Epithelial cell of umbilical artery (primary cell): ENCODE data around the gene RBPJL. TPM values are rescaled to one million over a fixed set of nuclear protein-coding genes. Genes with fewer than 3 reads are reported as not detected.

Experiments
- total RNA-seq: library from RNA; depleted of rRNA; stranded (reverse); fragments of >200 nt; gene quantifications from 2 replicates; pipeline ENCODE4 v1.2.3, GENCODE V29; 2014

Gene RBPJL
- total RNA-seq: not detected in 2 replicates

DNA sequence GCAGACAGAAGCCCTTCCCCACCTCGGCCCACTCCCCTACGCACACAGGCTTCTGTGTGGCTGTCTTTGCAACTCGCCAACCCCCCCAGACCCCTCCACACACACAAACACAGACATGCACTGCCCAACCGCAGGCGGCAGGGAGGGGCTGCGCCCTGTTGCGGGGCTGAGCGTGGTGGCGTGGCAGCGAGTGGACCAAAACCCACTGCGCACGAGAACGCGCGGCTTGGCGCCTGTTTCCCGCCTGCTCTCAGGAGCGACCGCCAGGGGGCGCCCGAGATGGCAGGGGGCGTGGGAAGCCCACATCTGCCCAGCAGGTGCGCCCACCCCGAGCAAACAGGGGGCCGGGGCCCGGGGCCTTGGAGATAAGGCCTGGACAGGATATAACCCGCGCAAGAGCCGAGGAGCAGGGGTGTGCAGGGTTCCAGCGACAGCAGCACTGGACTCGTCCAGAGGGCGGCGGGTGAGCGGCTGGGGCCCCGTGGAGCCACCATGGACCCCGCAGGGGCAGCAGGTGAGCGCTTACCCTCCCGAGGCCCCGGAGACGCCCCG, at the start of gene RBPJL:
RBPJL (plus strand) TSS at position 410 of the 552 bp plus-strand sequence; CDS start at position 493, 83 bp downstream.

GRCh38 chr20:45308117-45308778, 1.6 kb downstream of the RBPJL start, which contains the start of gene MATN4:
Gene MATN4, minus strand, starts transcription at chr20:45308299. Its CDS starts 2,717 bp downstream, at chr20:45305582.

GRCh38 chr20:45347936-45348778, 41.5 kb downstream of the RBPJL start, which contains the start of gene SDC4:
Gene SDC4, minus strand, starts transcription at chr20:45348424. Its CDS starts 40 bp downstream, at chr20:45348384.

GRCh38 chr20:45362804-45363610, 56.4 kb downstream of the RBPJL start, which contains the start of gene SYS1:
Gene SYS1, plus strand, starts transcription at chr20:45363156. Its CDS starts 376 bp downstream, at chr20:45363532.

Other genes starting within 250 kb of the RBPJL start
- 0.61 and 0.65 TPM in 2 replicates for gene KCNS1, start 205.7 kb upstream of the RBPJL start, total RNA-seq
- gene WFDC5, start 191.7 kb upstream of the RBPJL start, total RNA-seq: not detected in 2 replicates
- gene WFDC12, start 182.4 kb upstream of the RBPJL start, total RNA-seq: not detected in 2 replicates
- not detected in 2 replicates for gene PI3, start 131.9 kb upstream of the RBPJL start, total RNA-seq
- not detected in 2 replicates for gene SEMG1, start 99.8 kb upstream of the RBPJL start, total RNA-seq
- not detected in 2 replicates for gene SEMG2, start 85.5 kb upstream of the RBPJL start, total RNA-seq
- gene SLPI, start 52.3 kb upstream of the RBPJL start, total RNA-seq: not detected in 2 replicates
- not detected in 2 replicates for gene MATN4, start 1.5 kb downstream of the RBPJL start, total RNA-seq
- 23.4 and 38.3 TPM in 2 replicates for gene SDC4, start 41.6 kb downstream of the RBPJL start, total RNA-seq
- 14.3 and 16.6 TPM in 2 replicates for gene SYS1, start 56.3 kb downstream of the RBPJL start, total RNA-seq
- not detected in 2 replicates for gene TP53TG5, start 71.5 kb downstream of the RBPJL start, total RNA-seq
- gene DBNDD2, start 101.4 kb downstream of the RBPJL start, total RNA-seq: 11.4 and 12.6 TPM in 2 replicates
- 12.8 and 18.8 TPM in 2 replicates for gene PIGT, start 109.3 kb downstream of the RBPJL start, total RNA-seq
- not detected in 2 replicates for gene WFDC2, start 162.9 kb downstream of the RBPJL start, total RNA-seq
- gene SPINT3, start 208.8 kb downstream of the RBPJL start, total RNA-seq: not detected in 2 replicates
- gene WFDC6, start 232.6 kb downstream of the RBPJL start, total RNA-seq: not detected in 2 replicates
- not detected in 2 replicates for gene EPPIN, start 240.6 kb downstream of the RBPJL start, total RNA-seq